SK-N-SH treated with all-trans-retinoic acid at 6 μM for 48 hours (cell line): ENCODE data around the gene CYFIP1.
"Not testable (repeated sequence)": the region's sequence is repeated elsewhere in the genome, so short reads cannot be mapped to it uniquely, and the experiment has no call there.

Source experiments
- ATAC-seq: fragments of 200-7000 bp; cut with Tn5 transposase; 3 replicates; pipeline ENCODE4 v1.9.1; 2020; ENCODE audit warnings: mild to moderate bottlenecking, moderate library complexity
- ARNTL ChIP-seq: fragments of 450-650 bp; formaldehyde crosslinking; IDR thresholded peaks from 2 replicates; pipeline ENCODE4 v1.5.0; 2020; ENCODE audit warnings: low read depth, mild to moderate bottlenecking, moderate library complexity, borderline replicate concordance
- BACH2 ChIP-seq: fragments of 250-450 bp; sonication (Bioruptor Pico); IDR thresholded peaks from 2 replicates; pipeline ENCODE4 v1.9.0; 2021; ENCODE audit warnings: mild to moderate bottlenecking, borderline replicate concordance
- CSDC2 ChIP-seq: fragments of 250-450 bp; sonication (Bioruptor Pico); IDR thresholded peaks from 2 replicates; pipeline ENCODE4 v1.5.0; 2020; ENCODE audit warnings: mild to moderate bottlenecking, moderate library complexity
- ESRRG ChIP-seq: fragments of 250-450 bp; sonication (Bioruptor Pico); IDR thresholded peaks from 2 replicates; pipeline ENCODE4 v1.6.1; 2021; ENCODE audit warnings: mild to moderate bottlenecking
- GLIS3 ChIP-seq: fragments of 250-450 bp; sonication (Bioruptor Pico); IDR thresholded peaks from 2 replicates; pipeline ENCODE4 v1.5.0; 2020; ENCODE audit warnings: mild to moderate bottlenecking, moderate library complexity
- ISL1 ChIP-seq: fragments of 250-450 bp; sonication (Bioruptor Pico); IDR thresholded peaks from 2 replicates; pipeline ENCODE4 v2.1.2; 2022; ENCODE audit warnings: mild to moderate bottlenecking, moderate library complexity
- OSR1 ChIP-seq: fragments of 250-450 bp; sonication (Bioruptor Pico); IDR thresholded peaks from 2 replicates; pipeline ENCODE4 v1.8.0; 2022; ENCODE audit warnings: moderate library complexity, mild to moderate bottlenecking, inconsistent platforms
- POU6F1 ChIP-seq: fragments of 250-450 bp; sonication (Bioruptor Pico); IDR thresholded peaks from 2 replicates; pipeline ENCODE4 v1.8.0; 2021; ENCODE audit warnings: low read depth, mild to moderate bottlenecking, moderate library complexity, borderline replicate concordance
- RARB ChIP-seq: fragments of 250-450 bp; sonication (Bioruptor Pico); IDR thresholded peaks from 2 replicates; pipeline ENCODE4 v1.8.0; 2021; ENCODE audit warnings: mild to moderate bottlenecking, moderate library complexity
- SNAI2 ChIP-seq: fragments of 250-450 bp; sonication (Bioruptor Pico); IDR thresholded peaks from 2 replicates; pipeline ENCODE4 v1.5.0; 2020; ENCODE audit warnings: mild to moderate bottlenecking, moderate library complexity
- TCF4 ChIP-seq: fragments of 250-450 bp; sonication (Bioruptor Pico); IDR thresholded peaks from 2 replicates; pipeline ENCODE4 v1.8.0; 2021; ENCODE audit warnings: mild to moderate bottlenecking, moderate library complexity, borderline replicate concordance
- TOX ChIP-seq: fragments of 250-450 bp; sonication (Bioruptor Pico); IDR thresholded peaks from 2 replicates; pipeline ENCODE4 v1.8.0; 2021; ENCODE audit warnings: mild to moderate bottlenecking, moderate library complexity, borderline replicate concordance
- TSHZ2 ChIP-seq: fragments of 250-450 bp; sonication (Bioruptor Pico); IDR thresholded peaks from 2 replicates; pipeline ENCODE4 v1.5.0; 2020; ENCODE audit warnings: mild to moderate bottlenecking, moderate library complexity
- ZC3H10 ChIP-seq: fragments of 250-450 bp; sonication (Bioruptor Pico); IDR thresholded peaks from 2 replicates; pipeline ENCODE4 v1.5.1; 2021; ENCODE audit warnings: mild to moderate bottlenecking, moderate library complexity
- ZFP3 ChIP-seq: fragments of 250-450 bp; sonication (Bioruptor Pico); IDR thresholded peaks from 2 replicates; pipeline ENCODE4 v1.5.0; 2020; ENCODE audit warnings: mild to moderate bottlenecking, moderate library complexity
- ZFP30 ChIP-seq: fragments of 450-650 bp; formaldehyde crosslinking; IDR thresholded peaks from 2 replicates; pipeline ENCODE4 v1.5.0; 2022; ENCODE audit warnings: mild to moderate bottlenecking, moderate library complexity
- ZNF565 ChIP-seq: fragments of 450-650 bp; formaldehyde crosslinking; conservative IDR thresholded peaks from 2 replicates; pipeline ENCODE4 v1.5.0; 2020; ENCODE audit warnings: low read depth, mild to moderate bottlenecking, moderate library complexity
- ZNF8 ChIP-seq: fragments of 450-650 bp; formaldehyde crosslinking; IDR thresholded peaks from 2 replicates; pipeline ENCODE4 v1.5.0; 2020; ENCODE audit warnings: mild to moderate bottlenecking, moderate library complexity
- TF ChIP-seq, protein P1 (sequence below): fragments of 250-450 bp; sonication (Bioruptor Pico); IDR thresholded peaks from 2 replicates; pipeline ENCODE4 v1.5.1; 2020; ENCODE audit warnings: low read depth, mild to moderate bottlenecking, moderate library complexity
- TF ChIP-seq, protein P2 (sequence below): fragments of 250-450 bp; sonication (Bioruptor Pico); IDR thresholded peaks from 2 replicates; pipeline ENCODE4 v1.5.1; 2021; ENCODE audit warnings: mild to moderate bottlenecking, moderate library complexity

Gene CYFIP1

DNA sequence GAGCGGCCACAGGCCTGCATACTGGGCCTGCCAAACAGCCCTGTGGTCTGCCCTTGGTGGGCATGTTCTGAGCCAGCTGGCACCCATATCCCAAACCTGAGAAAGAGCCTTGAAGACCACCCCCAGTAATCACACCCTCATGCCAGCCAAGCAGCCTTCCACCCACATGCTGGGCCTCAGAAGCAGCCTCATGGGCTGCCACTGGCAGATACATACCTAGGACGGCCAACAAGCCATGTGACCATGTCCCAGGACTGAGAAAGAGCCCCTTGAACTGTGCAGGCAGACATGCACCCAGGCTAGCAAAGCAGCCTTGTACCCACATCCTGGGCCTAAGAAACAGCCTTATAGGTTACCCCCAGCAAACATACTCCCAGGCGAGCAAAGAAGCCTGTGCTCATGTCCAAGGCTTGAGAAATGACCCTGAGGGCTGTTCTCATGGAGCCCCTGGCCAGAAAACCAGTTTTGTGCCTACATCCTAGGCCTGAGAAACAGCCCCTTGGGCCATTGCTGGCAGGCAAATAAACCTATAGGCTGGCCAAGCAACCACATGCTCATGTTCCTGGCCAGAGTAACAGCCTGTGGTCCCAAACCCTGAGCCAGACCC is 34.3 kb upstream of the CYFIP1 start:
- TF ChIP-seq TCF4 (CRISPR knock-in tag) (no peak), TOX (CRISPR knock-in tag) (no peak), BACH2 (CRISPR knock-in tag) (no peak), ZFP30 (CRISPR knock-in tag) (no peak), ZNF8 (CRISPR knock-in tag) (no peak), ESRRG (CRISPR knock-in tag) (no peak), TSHZ2 (CRISPR knock-in tag) (no peak), ARNTL (CRISPR knock-in tag) (no peak), GLIS3 (CRISPR knock-in tag) (no peak), ZC3H10 (no peak), ISL1 (CRISPR knock-in tag) (no peak), CSDC2 (CRISPR knock-in tag) (no peak), OSR1 (CRISPR knock-in tag) (no peak), ZFP3 (CRISPR knock-in tag) (no peak)
- TF ChIP-seq, protein P1, sequence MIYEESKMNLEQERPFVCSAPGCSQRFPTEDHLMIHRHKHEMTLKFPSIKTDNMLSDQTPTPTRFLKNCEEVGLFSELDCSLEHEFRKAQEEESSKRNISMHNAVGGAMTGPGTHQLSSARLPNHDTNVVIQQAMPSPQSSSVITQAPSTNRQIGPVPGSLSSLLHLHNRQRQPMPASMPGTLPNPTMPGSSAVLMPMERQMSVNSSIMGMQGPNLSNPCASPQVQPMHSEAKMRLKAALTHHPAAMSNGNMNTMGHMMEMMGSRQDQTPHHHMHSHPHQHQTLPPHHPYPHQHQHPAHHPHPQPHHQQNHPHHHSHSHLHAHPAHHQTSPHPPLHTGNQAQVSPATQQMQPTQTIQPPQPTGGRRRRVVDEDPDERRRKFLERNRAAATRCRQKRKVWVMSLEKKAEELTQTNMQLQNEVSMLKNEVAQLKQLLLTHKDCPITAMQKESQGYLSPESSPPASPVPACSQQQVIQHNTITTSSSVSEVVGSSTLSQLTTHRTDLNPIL (CRISPR knock-in tag), result no peak
- TF ChIP-seq, protein P2, sequence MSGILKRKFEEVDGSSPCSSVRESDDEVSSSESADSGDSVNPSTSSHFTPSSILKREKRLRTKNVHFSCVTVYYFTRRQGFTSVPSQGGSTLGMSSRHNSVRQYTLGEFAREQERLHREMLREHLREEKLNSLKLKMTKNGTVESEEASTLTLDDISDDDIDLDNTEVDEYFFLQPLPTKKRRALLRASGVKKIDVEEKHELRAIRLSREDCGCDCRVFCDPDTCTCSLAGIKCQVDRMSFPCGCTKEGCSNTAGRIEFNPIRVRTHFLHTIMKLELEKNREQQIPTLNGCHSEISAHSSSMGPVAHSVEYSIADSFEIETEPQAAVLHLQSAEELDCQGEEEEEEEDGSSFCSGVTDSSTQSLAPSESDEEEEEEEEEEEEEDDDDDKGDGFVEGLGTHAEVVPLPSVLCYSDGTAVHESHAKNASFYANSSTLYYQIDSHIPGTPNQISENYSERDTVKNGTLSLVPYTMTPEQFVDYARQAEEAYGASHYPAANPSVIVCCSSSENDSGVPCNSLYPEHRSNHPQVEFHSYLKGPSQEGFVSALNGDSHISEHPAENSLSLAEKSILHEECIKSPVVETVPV (CRISPR knock-in tag), result no peak

DNA sequence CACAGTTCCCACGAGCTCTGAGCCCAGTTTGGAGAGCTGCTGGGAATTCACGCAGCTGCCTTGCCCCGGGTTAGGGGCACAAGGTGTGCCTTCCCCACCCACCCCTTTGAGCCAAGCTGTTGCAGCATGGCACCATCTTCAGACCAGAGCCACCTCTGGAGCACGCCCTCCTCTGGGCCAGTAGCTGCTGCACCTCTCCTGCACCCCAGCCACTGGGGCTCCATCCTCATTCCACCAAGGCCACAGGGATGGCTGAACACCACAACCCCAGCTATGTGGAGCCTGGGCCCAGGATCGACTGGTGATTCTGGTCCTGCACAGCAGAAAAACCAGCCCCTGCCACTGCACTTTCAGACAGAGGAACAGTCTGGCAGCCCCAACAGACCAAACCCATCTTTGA is 33.5 kb upstream of the CYFIP1 start:
- no peak for TF ChIP-seq TOX (CRISPR knock-in tag)
- no peak for TF ChIP-seq GLIS3 (CRISPR knock-in tag)
- TF ChIP-seq SNAI2 (CRISPR knock-in tag), result no peak
- no peak for ATAC-seq

More for the DNA sequence above, 34.3 kb upstream of the CYFIP1 start:
- no peak for ATAC-seq

DNA sequence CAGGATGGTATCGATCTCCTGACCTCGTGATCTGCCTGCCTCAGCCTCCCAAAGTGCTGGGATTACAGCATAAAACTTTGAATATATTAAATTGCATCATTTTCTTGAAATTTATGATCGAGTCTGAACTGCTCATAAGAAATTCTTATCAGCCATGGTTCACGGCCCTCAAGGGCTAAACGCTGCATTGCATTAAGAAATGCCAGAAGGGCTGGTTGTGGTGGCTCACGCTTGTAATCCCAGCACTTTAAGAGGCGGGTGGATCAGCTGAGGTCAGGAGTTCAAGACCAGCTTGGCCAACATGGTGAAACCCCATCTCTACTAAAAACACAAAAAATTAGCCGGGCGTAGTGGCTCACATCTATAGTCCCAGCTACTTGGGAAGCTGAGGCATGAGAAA is 32.4 kb upstream of the CYFIP1 start:
- ATAC-seq, result not testable (repeated sequence)

GRCh38 chr15:23003736-23004135 is 23.6 kb upstream of the CYFIP1 start:
- no peak for ATAC-seq
- TF ChIP-seq SNAI2 (CRISPR knock-in tag) (no peak), POU6F1 (CRISPR knock-in tag) (no peak), ZNF565 (CRISPR knock-in tag) (no peak), ISL1 (CRISPR knock-in tag) (no peak), OSR1 (CRISPR knock-in tag) (no peak), RARB (CRISPR knock-in tag) (no peak)
- TF ChIP-seq, protein P1 (CRISPR knock-in tag), result no peak
- TF ChIP-seq, protein P2 (CRISPR knock-in tag), result no peak
